Caco-2 (cell line): ENCODE results near the gene MRPL42. TPM values are rescaled to one million over a fixed set of nuclear protein-coding genes. Genes with fewer than 3 reads are reported as not detected.
A peak's percentile ranks its signal among the peaks of the same experiment; 100 is the strongest.

Experiments
- BruUV-seq: library from RNA; stranded (reverse); fragments of 400-500 nt; replicated peaks from 2 replicates; lab custom pipeline; 2021; lab: Mats Ljungman, UMichigan
- CTCF ChIA-PET: fragments of 300-600 bp; sonication (Branson Sonifier 250); formaldehyde crosslinking; loops from one replicate; lab custom pipeline; 2022; ENCODE audit warnings: antibody characterized with exemption; lab: Charles Lee
- POLR2A ChIA-PET: fragments of 300-600 bp; sonication (Branson Sonifier 250); formaldehyde crosslinking; loops from one replicate; lab custom pipeline; 2022; ENCODE audit warnings: antibody characterized with exemption; lab: Charles Lee
- DNase-seq, 2 experiments: peaks; one replicate each; pipeline versions ENCODE4 v3.0.0 to v3.0.0-alpha.2; 2020 to 2022
- H3K27me3 ChIP-seq: replicated peaks from 2 replicates; pipeline ENCODE4 v1.6.0; 2011; ENCODE audit warnings: low read length; ENCODE audit not compliant: control insufficient read depth, insufficient read depth
- H3K36me3 ChIP-seq: 2 replicates; pipeline ENCODE4 v1.5.1; 2011; ENCODE audit warnings: low read length; ENCODE audit not compliant: control insufficient read depth, insufficient read depth
- H3K4me1 ChIP-seq: fragments of 250-450 bp; sonication (Bioruptor Pico); 2 replicates; pipeline ENCODE4 v1.5.1; 2020; ENCODE audit warnings: mild to moderate bottlenecking
- H3K4me3 ChIP-seq: 2 replicates; pipeline ENCODE4 v1.5.1; 2011; ENCODE audit warnings: low read depth, mild to moderate bottlenecking, control low read depth, low read length
- H3K9me3 ChIP-seq: fragments of 250-450 bp; sonication (Bioruptor Pico); 2 replicates; pipeline ENCODE4 v1.5.1; 2020; ENCODE audit warnings: mild to moderate bottlenecking, moderate library complexity
- H3K27ac Mint-ChIP-seq: one replicate; pipeline ENCODE4 v1.8.0; 2022; ENCODE audit warnings: mixed read lengths; ENCODE audit not compliant: unreplicated experiment
- H3K27me3 Mint-ChIP-seq: one replicate; pipeline ENCODE4 v1.8.0; 2022; ENCODE audit warnings: mixed read lengths; ENCODE audit not compliant: insufficient read depth, unreplicated experiment
- H3K36me3 Mint-ChIP-seq: one replicate; pipeline ENCODE4 v1.8.0; 2022; ENCODE audit warnings: mild to moderate bottlenecking, mixed read lengths; ENCODE audit not compliant: insufficient read depth, unreplicated experiment
- H3K4me1 Mint-ChIP-seq: one replicate; pipeline ENCODE4 v1.8.0; 2022; ENCODE audit warnings: low read depth, mixed read lengths; ENCODE audit not compliant: unreplicated experiment
- H3K4me3 Mint-ChIP-seq: one replicate; pipeline ENCODE4 v1.8.0; 2022; ENCODE audit warnings: mild to moderate bottlenecking, moderate library complexity, mixed read lengths; ENCODE audit not compliant: unreplicated experiment
- H3K9me3 Mint-ChIP-seq: one replicate; pipeline ENCODE4 v1.8.0; 2022; ENCODE audit warnings: mixed read lengths; ENCODE audit not compliant: unreplicated experiment
- intact Hi-C: fragments of 100-400 bp; cut with micrococcal nuclease; formaldehyde crosslinking; loops from one replicate; pipeline ENCODE4 v1.10.0; 2022; ENCODE audit not compliant: unreplicated experiment
- total RNA-seq: library from RNA; stranded (reverse); gene quantifications from 2 replicates; pipeline ENCODE4 v1.2.3, GENCODE V29; 2022
- TF ChIP-seq, protein P1 (sequence below), 2 experiments: fragments of 200-600 bp in 1 of 2; IDR thresholded peaks; 1 replicate in 1 of 2; 2 replicates in 1 of 2; pipeline versions ENCODE4 v1.5.1 to v1.8.0; 2011 to 2022; ENCODE audit warnings: antibody characterized with exemption in 1 of 2, control low read depth in 1 of 2, inconsistent platforms in 1 of 2, low read depth in 1 of 2, low read length in 1 of 2, mild to moderate bottlenecking in 1 of 2, moderate library complexity in 1 of 2; ENCODE audit not compliant: insufficient read depth in 1 of 2, severe bottlenecking in 1 of 2, unreplicated experiment in 1 of 2

The MRPL42 gene
- total RNA-seq, 1 experiment from 2014 or later, result 77.0 TPM

DNA sequence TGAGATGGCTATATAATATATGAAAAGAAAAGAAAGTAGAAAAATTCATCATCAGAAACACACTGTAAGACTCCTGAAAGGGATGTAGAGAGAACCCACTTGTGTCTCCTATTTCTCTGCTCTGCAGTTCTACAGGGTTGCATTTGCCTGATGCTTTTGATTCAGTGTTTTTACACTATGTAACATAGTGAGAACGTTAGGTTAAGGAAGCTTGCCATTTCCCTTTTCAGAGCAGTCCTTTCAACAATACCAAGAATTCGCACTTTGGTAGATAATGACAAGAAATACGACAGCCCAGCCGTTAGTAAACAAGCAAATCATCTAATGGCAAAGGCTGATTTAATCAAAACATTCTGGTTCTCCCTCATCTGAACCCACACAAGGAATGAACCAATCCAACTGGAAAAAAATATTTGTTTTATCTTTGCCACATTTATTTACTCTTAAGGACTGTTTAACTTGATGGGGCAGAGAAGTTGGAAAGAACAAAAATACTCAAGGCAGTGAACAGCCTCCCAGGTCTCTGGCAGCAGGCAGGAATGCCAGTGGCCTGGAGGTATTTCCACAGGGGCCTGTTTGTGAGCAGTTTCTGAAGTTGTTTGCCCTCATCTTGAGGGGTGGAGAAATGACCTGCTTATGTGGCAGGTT is 74.4 kb downstream of the MRPL42 start:
- Histone ChIP-seq H3K27me3 (no peaks in the 10 kb centered on the region), H3K4me1 (peaks cover 10% of the 10 kb centered on the region; the same call in 1 of the 2 replicates), H3K9me3 (no peaks in the 10 kb centered on the region), H3K4me3 (no peak overlapping the region), H3K36me3 (no peaks in the 10 kb centered on the region)
- intact Hi-C loops, result no loop called here
- no peaks in the 10 kb centered on the region for H3K9me3 Mint-ChIP-seq
- ChIA-PET POLR2A (no interaction called here), CTCF (no interaction called here)
- BruUV-seq, result no TSS peak
- no peaks in the 10 kb centered on the region for H3K27me3 Mint-ChIP-seq
- no peak overlapping the region for H3K4me3 Mint-ChIP-seq
- DNase-seq, result peak in 1 of 2 experiments; percentile 33
- H3K27ac Mint-ChIP-seq, result peak overlapping the region; percentile 64
- TF ChIP-seq, protein P1, sequence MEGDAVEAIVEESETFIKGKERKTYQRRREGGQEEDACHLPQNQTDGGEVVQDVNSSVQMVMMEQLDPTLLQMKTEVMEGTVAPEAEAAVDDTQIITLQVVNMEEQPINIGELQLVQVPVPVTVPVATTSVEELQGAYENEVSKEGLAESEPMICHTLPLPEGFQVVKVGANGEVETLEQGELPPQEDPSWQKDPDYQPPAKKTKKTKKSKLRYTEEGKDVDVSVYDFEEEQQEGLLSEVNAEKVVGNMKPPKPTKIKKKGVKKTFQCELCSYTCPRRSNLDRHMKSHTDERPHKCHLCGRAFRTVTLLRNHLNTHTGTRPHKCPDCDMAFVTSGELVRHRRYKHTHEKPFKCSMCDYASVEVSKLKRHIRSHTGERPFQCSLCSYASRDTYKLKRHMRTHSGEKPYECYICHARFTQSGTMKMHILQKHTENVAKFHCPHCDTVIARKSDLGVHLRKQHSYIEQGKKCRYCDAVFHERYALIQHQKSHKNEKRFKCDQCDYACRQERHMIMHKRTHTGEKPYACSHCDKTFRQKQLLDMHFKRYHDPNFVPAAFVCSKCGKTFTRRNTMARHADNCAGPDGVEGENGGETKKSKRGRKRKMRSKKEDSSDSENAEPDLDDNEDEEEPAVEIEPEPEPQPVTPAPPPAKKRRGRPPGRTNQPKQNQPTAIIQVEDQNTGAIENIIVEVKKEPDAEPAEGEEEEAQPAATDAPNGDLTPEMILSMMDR (IDR thresholded peaks at IDR 0.05; ENCODE audit: insufficient read depth in 1 of 2, low read depth in 1 of 2, low read length in 1 of 2, severe bottlenecking in 1 of 2, unreplicated experiment in 1 of 2), result no peak
- H3K36me3 Mint-ChIP-seq, result peaks cover 12% of the 10 kb centered on the region
- no peaks in the 10 kb centered on the region for H3K4me1 Mint-ChIP-seq

DNA sequence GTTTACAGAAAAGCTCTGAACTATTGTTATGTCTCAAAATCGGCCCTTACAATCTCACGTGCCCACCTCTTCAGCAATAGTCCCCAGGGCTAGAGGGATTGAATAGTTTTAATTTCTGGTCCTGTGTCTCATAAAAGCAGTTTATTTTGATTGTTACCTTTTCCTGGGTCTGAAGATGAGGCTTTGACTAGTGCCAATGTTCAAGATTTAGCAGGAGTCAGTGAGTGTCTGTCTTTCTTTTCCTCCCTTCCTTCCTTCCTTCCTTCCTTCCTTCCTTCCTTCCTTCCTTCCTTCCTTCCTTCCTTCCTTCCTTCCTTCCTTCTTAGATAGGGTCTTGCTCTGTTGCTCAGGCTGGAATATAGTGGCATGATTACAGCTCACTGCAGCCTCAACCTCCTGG is 80.5 kb downstream of the MRPL42 start:
- Mint-ChIP-seq H3K9me3 (no peaks in the 10 kb centered on the region), H3K36me3 (peaks cover 14% of the 10 kb centered on the region), H3K4me3 (no peak overlapping the region), H3K4me1 (no peaks in the 10 kb centered on the region), H3K27me3 (no peaks in the 10 kb centered on the region), H3K27ac (no peak overlapping the region)
- ChIA-PET POLR2A (no interaction called here), CTCF (interaction anchor here (1.3 kb wide), 1 partner anchor 554 kb away, joined by 4 read pairs; no protein-coding TSS in a partner anchor)
- DNase-seq, result no peak
- TF ChIP-seq, protein P1 (IDR thresholded peaks at IDR 0.05; ENCODE audit: insufficient read depth in 1 of 2, low read depth in 1 of 2, low read length in 1 of 2, severe bottlenecking in 1 of 2, unreplicated experiment in 1 of 2), result no peak
- Histone ChIP-seq H3K4me1 (no peaks in the 10 kb centered on the region), H3K4me3 (no peak overlapping the region), H3K36me3 (no peaks in the 10 kb centered on the region), H3K27me3 (no peaks in the 10 kb centered on the region), H3K9me3 (no peaks in the 10 kb centered on the region)
- intact Hi-C loops, result loop anchor here (2.0 kb wide), 1 partner anchor 17 kb away; no protein-coding TSS in a partner anchor
- BruUV-seq, result no TSS peak

DNA sequence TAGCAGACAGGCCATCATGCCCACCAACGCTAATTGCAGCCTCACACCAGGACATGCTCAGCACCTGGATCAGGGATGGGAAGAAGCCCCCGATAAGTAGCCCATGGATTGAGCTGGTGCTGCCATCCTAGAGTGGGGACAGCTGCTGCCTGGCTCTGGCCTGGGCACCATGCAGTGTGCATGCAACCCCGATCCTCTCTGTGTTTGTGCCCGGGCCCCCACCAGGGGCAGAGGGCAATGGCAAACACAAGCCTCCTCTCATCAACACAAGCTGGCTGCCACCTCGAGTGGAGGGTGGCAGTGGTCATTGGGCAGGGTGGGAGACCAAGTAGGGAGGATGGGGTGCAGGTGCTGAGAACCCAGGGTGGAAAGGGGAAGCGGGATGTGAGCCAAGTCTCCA is 81.9 kb downstream of the MRPL42 start:
- Mint-ChIP-seq H3K9me3 (peaks cover 10% of the 10 kb centered on the region), H3K27ac (no peak overlapping the region), H3K4me3 (no peak overlapping the region), H3K27me3 (no peaks in the 10 kb centered on the region), H3K4me1 (no peaks in the 10 kb centered on the region), H3K36me3 (peaks cover 17% of the 10 kb centered on the region)
- no peak for DNase-seq
- POLR2A ChIA-PET, result no interaction called here
- intact Hi-C loops, result loop anchor here (2.0 kb wide), 1 partner anchor 16 kb away; no protein-coding TSS in a partner anchor
- CTCF ChIA-PET, result no interaction called here
- H3K4me1 ChIP-seq, result no peaks in the 10 kb centered on the region
- H3K9me3 ChIP-seq, result no peaks in the 10 kb centered on the region
- H3K36me3 ChIP-seq, result no peaks in the 10 kb centered on the region
- TF ChIP-seq, protein P1 (IDR thresholded peaks at IDR 0.05; ENCODE audit: insufficient read depth in 1 of 2, low read depth in 1 of 2, low read length in 1 of 2, severe bottlenecking in 1 of 2, unreplicated experiment in 1 of 2), result no peak
- BruUV-seq, result no TSS peak
- no peak overlapping the region for H3K4me3 ChIP-seq
- no peaks in the 10 kb centered on the region for H3K27me3 ChIP-seq
